NOMO-1 treated with dmso at 0.1 percent for 144 hours (cell line): ENCODE data around the gene UGT2A2.

Source experiments
- DNase-seq: peaks from one replicate; lab custom pipeline; 2025; ENCODE audit not compliant: unreplicated experiment; lab: John Stamatoyannopoulos, UW

Gene UGT2A2

GRCh38 chr4:69576251-69576877 is 63.1 kb downstream of the UGT2A2 start:
- DNase-seq = no peak

DNA sequence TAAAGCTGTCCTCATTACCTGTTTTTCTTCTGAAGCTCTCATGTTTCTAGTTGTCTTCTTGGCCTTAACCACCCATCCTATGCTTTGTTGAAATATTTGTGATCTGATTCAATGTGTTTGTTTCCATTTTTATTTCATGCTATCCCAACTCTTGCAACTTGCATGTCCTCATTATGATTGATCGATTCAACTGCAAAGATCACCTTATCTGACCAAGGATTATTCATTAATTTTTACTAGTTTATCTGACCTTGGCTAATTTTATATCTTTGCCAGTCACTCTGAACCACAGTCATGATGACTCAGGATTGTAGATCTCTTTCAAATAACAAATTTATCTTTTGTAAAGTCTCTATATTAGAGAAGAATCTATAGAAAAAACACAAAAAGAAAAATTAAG is 70.7 kb downstream of the UGT2A2 start:
- no peak for DNase-seq

DNA sequence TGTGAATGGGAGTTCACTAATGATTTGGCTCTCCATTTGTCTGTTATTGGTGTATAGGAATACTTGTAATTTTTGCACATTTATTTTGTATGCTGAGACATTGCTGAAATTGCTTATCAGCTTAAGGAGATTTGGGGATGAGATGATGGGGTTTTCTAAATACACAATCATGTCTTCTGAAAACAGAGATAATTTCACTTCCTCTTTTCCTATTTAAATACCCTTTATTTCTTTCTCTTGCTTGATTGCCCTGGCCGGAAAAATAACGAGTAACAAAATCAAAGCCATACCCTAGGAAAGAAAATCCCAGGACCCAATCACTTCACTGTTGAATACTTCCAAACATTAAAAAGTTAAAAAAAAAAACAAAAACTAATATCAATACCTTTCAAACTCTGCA is 76.0 kb downstream of the UGT2A2 start:
- no peak for DNase-seq

GRCh38 chr4:69549651-69550050 is 89.8 kb downstream of the UGT2A2 start:
- DNase-seq = no peak

- DNase-seq = peak; percentile 8
These were observed 93.2 kb downstream of the UGT2A2 start for GRCh38 chr4:69546134-69546765.
